Mesothelial cell of epicardium (in vitro differentiated cells): ENCODE results near the gene KHDC3L. TPM values are rescaled to one million over a fixed set of nuclear protein-coding genes. Genes with fewer than 3 reads are reported as not detected.

Experiments used
- DNase-seq, 2 experiments: peaks; one replicate each; pipeline ENCODE4 v3.0.0; 2021; ENCODE audit warnings: low spot score in 2 of 2; ENCODE audit not compliant: unreplicated experiment in 2 of 2
- H3K27ac Mint-ChIP-seq: 2 replicates; pipeline ENCODE4 v1.8.0; 2021; ENCODE audit warnings: mixed read lengths
- H3K27me3 Mint-ChIP-seq: 2 replicates; pipeline ENCODE4 v1.8.0; 2021; ENCODE audit warnings: low read depth, mixed read lengths
- H3K36me3 Mint-ChIP-seq: 2 replicates; pipeline ENCODE4 v1.8.0; 2021; ENCODE audit warnings: mixed read lengths
- H3K4me1 Mint-ChIP-seq: 2 replicates; pipeline ENCODE4 v1.8.0; 2021; ENCODE audit warnings: mixed read lengths
- H3K4me3 Mint-ChIP-seq: 2 replicates; pipeline ENCODE4 v1.8.0; 2021; ENCODE audit warnings: mild to moderate bottlenecking, moderate library complexity, mixed read lengths
- H3K9me3 Mint-ChIP-seq: 2 replicates; pipeline ENCODE4 v1.8.0; 2021; ENCODE audit warnings: mixed read lengths
- total RNA-seq: library from RNA; stranded (reverse); gene quantifications from 3 replicates; pipeline ENCODE4 v1.2.1, GENCODE V29; 2021
- TF ChIP-seq, protein P1 (sequence below): fragments of 200-600 bp; sonication (generic); IDR thresholded peaks from one replicate; pipeline ENCODE4 v1.5.0; 2021; ENCODE audit warnings: antibody characterized with exemption; ENCODE audit not compliant: unreplicated experiment

The KHDC3L gene, protein sequence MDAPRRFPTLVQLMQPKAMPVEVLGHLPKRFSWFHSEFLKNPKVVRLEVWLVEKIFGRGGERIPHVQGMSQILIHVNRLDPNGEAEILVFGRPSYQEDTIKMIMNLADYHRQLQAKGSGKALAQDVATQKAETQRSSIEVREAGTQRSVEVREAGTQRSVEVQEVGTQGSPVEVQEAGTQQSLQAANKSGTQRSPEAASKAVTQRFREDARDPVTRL
- 0.27 TPM in 1 of 3 replicates, not detected in the others for total RNA-seq

DNA sequence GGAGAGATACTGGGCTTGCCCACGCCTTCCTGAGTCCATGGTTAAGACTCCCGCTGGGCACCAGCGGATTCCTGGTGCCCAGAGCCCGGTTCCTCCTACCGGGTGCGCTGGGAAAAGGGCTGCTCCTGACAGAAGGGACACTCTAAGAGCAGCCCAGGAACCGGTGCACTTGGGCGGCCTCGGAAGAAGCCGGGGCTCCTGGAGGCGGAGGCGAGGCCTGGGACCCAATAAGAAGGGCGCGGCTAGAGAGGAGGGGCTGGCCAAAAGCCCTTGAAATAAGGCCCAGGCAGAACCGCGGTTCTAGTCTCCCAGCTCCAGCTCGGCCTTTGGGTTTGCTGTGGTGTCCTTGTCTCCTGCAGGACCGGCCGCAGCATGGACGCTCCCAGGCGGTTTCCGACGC, at the start of gene KHDC3L:
TSS of gene KHDC3L (plus strand) at position 301 of the 400 bp plus-strand sequence. CDS start at position 373, 72 bp downstream.
- H3K27me3 Mint-ChIP-seq, result no peaks in the 10 kb centered on the region
- DNase-seq, result no peak
- H3K9me3 Mint-ChIP-seq, result no peaks in the 10 kb centered on the region
- H3K36me3 Mint-ChIP-seq, result no peaks in the 10 kb centered on the region
- no peaks in the 10 kb centered on the region for H3K4me1 Mint-ChIP-seq
- H3K27ac Mint-ChIP-seq, result no peak within 1 kb of the TSS
- TF ChIP-seq, protein P1, sequence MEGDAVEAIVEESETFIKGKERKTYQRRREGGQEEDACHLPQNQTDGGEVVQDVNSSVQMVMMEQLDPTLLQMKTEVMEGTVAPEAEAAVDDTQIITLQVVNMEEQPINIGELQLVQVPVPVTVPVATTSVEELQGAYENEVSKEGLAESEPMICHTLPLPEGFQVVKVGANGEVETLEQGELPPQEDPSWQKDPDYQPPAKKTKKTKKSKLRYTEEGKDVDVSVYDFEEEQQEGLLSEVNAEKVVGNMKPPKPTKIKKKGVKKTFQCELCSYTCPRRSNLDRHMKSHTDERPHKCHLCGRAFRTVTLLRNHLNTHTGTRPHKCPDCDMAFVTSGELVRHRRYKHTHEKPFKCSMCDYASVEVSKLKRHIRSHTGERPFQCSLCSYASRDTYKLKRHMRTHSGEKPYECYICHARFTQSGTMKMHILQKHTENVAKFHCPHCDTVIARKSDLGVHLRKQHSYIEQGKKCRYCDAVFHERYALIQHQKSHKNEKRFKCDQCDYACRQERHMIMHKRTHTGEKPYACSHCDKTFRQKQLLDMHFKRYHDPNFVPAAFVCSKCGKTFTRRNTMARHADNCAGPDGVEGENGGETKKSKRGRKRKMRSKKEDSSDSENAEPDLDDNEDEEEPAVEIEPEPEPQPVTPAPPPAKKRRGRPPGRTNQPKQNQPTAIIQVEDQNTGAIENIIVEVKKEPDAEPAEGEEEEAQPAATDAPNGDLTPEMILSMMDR, result no peak
- H3K4me3 Mint-ChIP-seq, result no peak within 1 kb of the TSS

DNA sequence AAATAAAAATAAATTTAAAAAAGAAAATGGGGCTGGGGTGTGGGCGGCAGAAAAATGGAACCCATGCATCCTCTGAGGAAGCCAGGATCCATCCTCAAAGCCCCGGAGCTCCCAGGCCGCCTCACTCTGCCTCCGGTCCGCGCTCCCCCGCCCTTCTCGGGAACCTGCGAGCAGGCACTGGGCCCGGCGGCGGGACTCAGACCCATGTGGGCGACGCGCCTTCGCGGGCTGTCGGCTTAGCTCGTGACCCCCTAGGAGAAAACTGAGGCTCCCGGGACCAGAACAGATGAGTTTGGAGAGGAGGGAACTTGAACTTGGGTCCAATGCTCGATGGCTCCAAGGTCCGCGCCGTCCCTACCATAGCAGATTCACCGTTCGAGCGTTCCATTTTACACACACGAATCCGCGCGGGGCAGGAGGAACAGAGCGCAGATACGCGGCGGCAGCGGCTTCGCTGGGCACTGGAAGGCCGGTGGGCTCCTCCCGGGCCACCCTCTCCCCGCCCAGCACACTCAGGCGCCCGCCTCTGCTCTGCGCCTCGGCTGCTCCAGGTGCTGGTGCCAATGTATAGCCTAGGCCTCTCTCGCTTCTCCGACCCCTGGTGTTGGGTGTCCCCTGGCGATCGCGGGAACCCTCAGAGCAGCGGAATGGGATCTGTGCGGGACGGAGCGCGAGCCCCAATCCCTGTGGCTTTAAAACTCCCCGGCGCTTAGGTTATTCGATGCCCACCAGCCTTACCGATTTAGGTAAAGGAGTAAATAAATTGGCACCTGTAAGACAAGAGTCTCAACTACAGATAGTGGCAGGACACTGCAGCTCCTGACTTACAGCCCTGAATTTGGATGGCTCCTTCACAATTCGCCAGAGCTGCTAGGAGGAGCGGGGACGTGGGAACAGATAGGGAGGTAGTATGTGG, 47.6 kb upstream of the KHDC3L start:
- TF ChIP-seq, protein P1, result no peak
- no peaks in the 10 kb centered on the region for H3K27me3 Mint-ChIP-seq
- H3K36me3 Mint-ChIP-seq, result peaks cover 23% of the 10 kb centered on the region
- no peak overlapping the region for H3K4me3 Mint-ChIP-seq
- H3K9me3 Mint-ChIP-seq, result peaks cover 52% of the 10 kb centered on the region
- no peak overlapping the region for H3K27ac Mint-ChIP-seq
- DNase-seq, result no peak
- H3K4me1 Mint-ChIP-seq, result peaks cover 7% of the 10 kb centered on the region

DNA sequence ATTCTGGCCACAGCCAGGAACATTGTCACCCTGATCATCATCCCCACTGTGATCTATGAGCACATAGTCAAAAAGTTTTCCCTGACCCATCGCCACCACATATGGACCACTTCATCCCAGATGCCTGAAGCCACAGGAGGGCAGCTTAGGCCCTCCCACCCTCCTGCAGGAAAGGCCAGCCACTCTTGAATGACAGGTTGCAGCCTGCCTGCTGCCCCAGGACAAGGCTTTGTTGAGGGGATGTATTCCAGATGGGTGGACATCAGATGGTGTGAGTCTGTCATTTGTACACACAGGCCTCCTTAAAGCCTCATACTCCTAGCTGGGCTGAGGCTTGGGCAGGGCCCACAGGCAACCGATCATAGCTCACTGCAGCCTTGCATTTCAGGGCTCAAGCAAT, 39.1 kb upstream of the KHDC3L start:
- TF ChIP-seq, protein P1, result no peak
- Mint-ChIP-seq H3K4me3 (no peak overlapping the region), H3K27me3 (no peaks in the 10 kb centered on the region), H3K27ac (no peak overlapping the region), H3K4me1 (no peaks in the 10 kb centered on the region), H3K9me3 (peaks cover 11% of the 10 kb centered on the region), H3K36me3 (no peaks in the 10 kb centered on the region)
- DNase-seq, result no peak

DNA sequence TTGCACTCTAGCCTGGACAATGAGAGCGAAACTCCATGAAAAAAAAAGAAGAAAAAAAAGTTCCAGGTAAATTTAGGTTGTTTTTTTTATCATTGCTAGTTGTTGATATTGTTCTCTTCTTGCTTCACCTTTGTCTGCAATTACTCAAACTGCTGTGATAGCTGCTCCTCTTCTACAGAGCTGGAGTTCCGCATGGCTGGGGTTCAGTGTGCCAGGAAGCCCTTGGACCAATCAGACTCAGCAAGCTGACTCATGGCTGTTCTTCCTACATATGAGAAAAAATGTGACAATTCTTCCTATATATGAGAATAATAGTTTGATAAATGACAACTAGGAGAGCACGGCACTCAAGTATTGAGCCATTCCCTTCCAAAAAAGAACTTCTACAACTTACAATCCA, 36.8 kb upstream of the KHDC3L start:
- Mint-ChIP-seq H3K27me3 (peaks cover 10% of the 10 kb centered on the region), H3K27ac (no peak overlapping the region), H3K4me1 (no peaks in the 10 kb centered on the region), H3K36me3 (no peaks in the 10 kb centered on the region), H3K4me3 (no peak overlapping the region), H3K9me3 (peaks cover 4% of the 10 kb centered on the region)
- TF ChIP-seq, protein P1, result no peak
- DNase-seq, result no peak

DNA sequence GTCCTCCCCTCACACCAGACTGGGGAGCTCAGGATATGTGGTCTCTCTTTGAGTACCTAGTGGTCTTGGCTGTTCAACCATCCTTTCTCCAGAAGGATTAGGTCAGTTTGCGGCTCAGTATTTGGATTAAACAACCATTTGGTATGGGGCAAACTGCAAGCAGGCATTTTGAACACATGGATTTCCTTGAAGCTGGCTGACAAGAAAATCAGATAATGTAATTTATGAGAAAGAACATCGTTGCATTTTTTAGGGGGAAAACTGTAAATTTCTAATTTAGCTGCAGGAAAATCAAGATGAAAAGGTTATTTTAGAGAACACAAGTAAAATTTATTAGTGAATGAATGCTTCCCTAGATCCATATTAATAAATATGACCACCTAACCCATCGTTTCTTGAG, 33.7 kb upstream of the KHDC3L start:
- no peaks in the 10 kb centered on the region for H3K9me3 Mint-ChIP-seq

More for the DNA sequence above, 33.7 kb upstream of the KHDC3L start:
- Mint-ChIP-seq H3K4me1 (no peaks in the 10 kb centered on the region), H3K27me3 (peaks cover 31% of the 10 kb centered on the region), H3K27ac (no peak overlapping the region), H3K36me3 (no peaks in the 10 kb centered on the region), H3K4me3 (no peak overlapping the region)
- TF ChIP-seq, protein P1, result no peak
- no peak for DNase-seq
